ENCODE data around the gene KCNQ1. TPM values are rescaled to one million over a fixed set of nuclear protein-coding genes. Genes with fewer than 3 reads are reported as not detected.

The KCNQ1 gene
- total RNA-seq, 4 donors from 2014 or later, result 5.6 to 46.8 (median 24.6) TPM

DNA sequence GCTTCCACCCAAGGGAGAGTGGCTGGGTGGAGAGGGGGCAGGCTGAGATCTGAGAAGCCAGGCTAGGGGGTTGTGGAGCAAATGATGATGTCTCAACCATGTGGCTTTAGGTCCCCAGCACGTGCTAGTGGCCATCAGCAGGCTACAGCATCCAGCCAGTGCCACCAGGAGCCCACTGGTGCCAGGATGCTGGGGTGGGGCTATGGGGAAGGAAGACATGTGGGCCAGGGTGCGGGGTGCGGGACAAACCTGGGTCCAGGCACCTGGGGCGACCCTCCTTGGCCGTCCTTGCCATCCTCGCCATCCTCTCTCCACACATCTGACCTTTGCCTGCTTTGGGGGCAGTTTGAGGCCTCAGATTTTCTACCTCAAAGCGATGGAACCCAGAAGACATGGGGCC, 104.3 kb downstream of the KCNQ1 start:
- Histone ChIP-seq H3K4me3 (no peak overlapping the region), H3K4me1 (no peaks in the 10 kb centered on the region), H3K27me3 (no peaks in the 10 kb centered on the region), H3K9me3 (no peaks in the 10 kb centered on the region), H3K27ac (no peak overlapping the region), H3K36me3 (no peaks in the 10 kb centered on the region)
- in situ Hi-C loops (cut with MboI; ENCODE audit: low pct_ligation_motif_present in 1 of 4, low pct_unique_long_range_greater_than_20kb in 1 of 4, low sequenced_read_pairs in 3 of 4), result loop anchor here in 1 of 4 donors (25.0 kb wide), 1 partner anchor 538 kb away; no protein-coding TSS in a partner anchor
- WGBS, 2 donors (ENCODE audit: low coverage in 1 of 2), result 96% methylated on average over 7 of the region's 7 CpGs; no CpG with 5 or more reads in 1 of the 2 donors
- intact Hi-C loops (cut with DNase I; ENCODE audit: low total_unique reads), result no loop called here
- TF ChIP-seq POLR2A (IDR thresholded peaks at IDR 0.05) (no peak), POLR2AphosphoS5 (IDR thresholded peaks at IDR 0.05) (no peak), EP300 (IDR thresholded peaks at IDR 0.05; ENCODE audit: low read depth) (no peak)
- TF ChIP-seq, protein P1, sequence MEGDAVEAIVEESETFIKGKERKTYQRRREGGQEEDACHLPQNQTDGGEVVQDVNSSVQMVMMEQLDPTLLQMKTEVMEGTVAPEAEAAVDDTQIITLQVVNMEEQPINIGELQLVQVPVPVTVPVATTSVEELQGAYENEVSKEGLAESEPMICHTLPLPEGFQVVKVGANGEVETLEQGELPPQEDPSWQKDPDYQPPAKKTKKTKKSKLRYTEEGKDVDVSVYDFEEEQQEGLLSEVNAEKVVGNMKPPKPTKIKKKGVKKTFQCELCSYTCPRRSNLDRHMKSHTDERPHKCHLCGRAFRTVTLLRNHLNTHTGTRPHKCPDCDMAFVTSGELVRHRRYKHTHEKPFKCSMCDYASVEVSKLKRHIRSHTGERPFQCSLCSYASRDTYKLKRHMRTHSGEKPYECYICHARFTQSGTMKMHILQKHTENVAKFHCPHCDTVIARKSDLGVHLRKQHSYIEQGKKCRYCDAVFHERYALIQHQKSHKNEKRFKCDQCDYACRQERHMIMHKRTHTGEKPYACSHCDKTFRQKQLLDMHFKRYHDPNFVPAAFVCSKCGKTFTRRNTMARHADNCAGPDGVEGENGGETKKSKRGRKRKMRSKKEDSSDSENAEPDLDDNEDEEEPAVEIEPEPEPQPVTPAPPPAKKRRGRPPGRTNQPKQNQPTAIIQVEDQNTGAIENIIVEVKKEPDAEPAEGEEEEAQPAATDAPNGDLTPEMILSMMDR (IDR thresholded peaks at IDR 0.05), result no peak
- peak; percentile 0 for DNase-seq

DNA sequence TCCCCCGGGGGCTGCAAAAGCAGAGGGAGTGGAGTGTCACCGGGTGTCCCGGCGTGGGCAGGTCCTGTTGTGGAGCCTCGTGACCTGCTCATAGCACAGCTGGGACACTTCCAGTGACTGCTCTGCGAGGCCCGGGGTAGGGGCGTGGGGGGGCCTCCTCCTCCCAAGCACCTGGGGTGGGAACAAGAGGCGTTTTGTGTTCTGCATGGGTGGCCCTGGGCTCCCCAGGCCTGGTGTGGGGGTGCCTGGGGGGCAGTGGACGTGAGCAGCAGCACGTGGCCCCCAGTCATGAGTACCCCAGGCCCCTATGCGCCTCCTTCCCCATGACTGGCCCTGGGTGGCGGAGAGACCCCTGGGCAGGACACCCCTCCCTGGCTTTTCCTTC, 104.7 kb downstream of the KCNQ1 start:
- intact Hi-C loops (cut with DNase I; ENCODE audit: low total_unique reads) (no loop called here), in situ Hi-C loops (cut with MboI; ENCODE audit: low pct_ligation_motif_present in 1 of 4, low pct_unique_long_range_greater_than_20kb in 1 of 4, low sequenced_read_pairs in 3 of 4) (loop anchor here in 1 of 4 donors (25.0 kb wide), 1 partner anchor 538 kb away; no protein-coding TSS in a partner anchor)
- peak; percentile 5 for DNase-seq
- Histone ChIP-seq H3K4me1 (no peaks in the 10 kb centered on the region), H3K9me3 (no peaks in the 10 kb centered on the region), H3K27me3 (no peaks in the 10 kb centered on the region), H3K27ac (no peak overlapping the region), H3K36me3 (no peaks in the 10 kb centered on the region), H3K4me3 (no peak overlapping the region)
- no peak for TF ChIP-seq POLR2AphosphoS5 (IDR thresholded peaks at IDR 0.05)
- TF ChIP-seq, protein P1 (IDR thresholded peaks at IDR 0.05), result no peak
- TF ChIP-seq POLR2A (IDR thresholded peaks at IDR 0.05), result no peak
- no peak for TF ChIP-seq EP300 (IDR thresholded peaks at IDR 0.05; ENCODE audit: low read depth)
- WGBS, 2 donors (ENCODE audit: low coverage in 1 of 2), result 89% methylated on average over 10 of the region's 13 CpGs; no CpG with 5 or more reads in 1 of the 2 donors

DNA sequence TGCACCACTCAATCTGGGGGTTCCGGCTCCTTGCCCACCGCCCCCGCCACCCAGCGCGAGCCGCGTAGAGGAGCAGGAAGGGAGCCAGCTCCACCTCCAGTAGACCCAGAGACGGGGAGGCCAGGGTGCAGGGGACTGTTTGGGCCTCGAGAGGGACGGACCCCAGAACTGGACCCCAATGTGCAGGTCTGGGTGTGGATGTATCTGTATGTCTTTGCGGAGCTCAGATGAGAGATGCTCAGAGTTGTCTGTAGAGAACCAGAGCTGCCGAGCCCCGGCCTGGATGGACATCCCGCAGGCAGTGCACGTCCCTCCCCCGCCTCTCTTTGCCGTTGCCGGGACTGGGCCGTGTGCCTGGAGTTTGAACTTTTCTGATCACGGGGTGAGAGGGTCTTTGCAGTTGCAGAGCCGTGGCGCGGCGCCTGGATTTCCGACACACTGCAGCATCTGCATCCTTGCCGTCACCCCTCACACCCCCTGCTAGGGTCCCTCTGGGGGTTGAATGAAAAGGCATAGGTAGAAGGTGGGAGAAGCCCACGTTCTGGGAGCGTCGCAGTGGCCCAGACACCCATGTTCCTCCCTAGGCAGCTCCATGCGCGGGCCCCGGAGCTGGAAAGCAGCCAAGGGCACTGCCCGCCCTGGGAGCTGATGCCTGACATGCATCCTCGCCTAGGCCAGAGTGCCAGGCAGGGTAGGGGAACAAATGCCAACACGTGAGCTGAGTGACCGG, 105.2 kb downstream of the KCNQ1 start:
- in situ Hi-C loops (cut with MboI; ENCODE audit: low pct_ligation_motif_present in 1 of 4, low pct_unique_long_range_greater_than_20kb in 1 of 4, low sequenced_read_pairs in 3 of 4), result loop anchor here in 1 of 4 donors (25.0 kb wide), 1 partner anchor 537 kb away; no protein-coding TSS in a partner anchor

DNA sequence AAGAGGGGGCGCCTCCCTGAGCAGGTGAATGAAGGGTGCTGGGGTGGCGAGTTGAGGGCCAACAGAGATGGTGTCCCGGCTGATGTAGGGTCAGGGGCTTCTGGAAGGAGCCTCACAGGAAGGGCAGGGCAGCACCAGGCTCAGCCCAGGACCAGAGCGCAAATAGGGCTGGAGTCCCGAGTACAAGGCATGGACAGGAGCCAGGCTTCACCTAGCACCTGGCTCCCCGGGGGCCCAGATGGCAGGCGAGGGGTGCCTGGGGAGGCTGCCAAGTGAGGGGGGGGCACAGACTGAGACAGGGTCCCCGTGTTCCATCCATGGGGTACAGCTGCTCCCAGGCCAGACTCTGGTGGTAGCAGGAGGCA, 105.8 kb downstream of the KCNQ1 start:
- H3K4me3 ChIP-seq, result no peak overlapping the region
- no peaks in the 10 kb centered on the region for H3K36me3 ChIP-seq
- H3K27ac ChIP-seq, result peak overlapping the region in 1 of 4 donors; percentile 2
- TF ChIP-seq EP300 (IDR thresholded peaks at IDR 0.05; ENCODE audit: low read depth) (no peak), POLR2A (IDR thresholded peaks at IDR 0.05) (no peak), POLR2AphosphoS5 (IDR thresholded peaks at IDR 0.05) (no peak)
- TF ChIP-seq, protein P1 (IDR thresholded peaks at IDR 0.05), result no peak
- WGBS, 2 donors (ENCODE audit: low coverage in 1 of 2), result 89% methylated on average over 8 of the region's 8 CpGs; no CpG with 5 or more reads in 1 of the 2 donors
- peak; percentile 3 for DNase-seq
- in situ Hi-C loops (cut with MboI; ENCODE audit: low pct_ligation_motif_present in 1 of 4, low pct_unique_long_range_greater_than_20kb in 1 of 4, low sequenced_read_pairs in 3 of 4) (no loop called here), intact Hi-C loops (cut with DNase I; ENCODE audit: low total_unique reads) (no loop called here)
- H3K4me1 ChIP-seq, result no peaks in the 10 kb centered on the region
- H3K9me3 ChIP-seq, result no peaks in the 10 kb centered on the region
- no peaks in the 10 kb centered on the region for H3K27me3 ChIP-seq

More for the DNA sequence above, 105.2 kb downstream of the KCNQ1 start:
- no peaks in the 10 kb centered on the region for H3K4me1 ChIP-seq
- peak; percentile 6 for DNase-seq
- intact Hi-C loops (cut with DNase I; ENCODE audit: low total_unique reads), result no loop called here
- H3K9me3 ChIP-seq, result no peaks in the 10 kb centered on the region
- no peak overlapping the region for H3K27ac ChIP-seq
- H3K27me3 ChIP-seq, result no peaks in the 10 kb centered on the region
- H3K4me3 ChIP-seq, result no peak overlapping the region
- WGBS, 2 donors (ENCODE audit: low coverage in 1 of 2), result 70% methylated on average over 28 of the region's 36 CpGs; no CpG with 5 or more reads in 1 of the 2 donors
- TF ChIP-seq POLR2A (IDR thresholded peaks at IDR 0.05), result no peak
- TF ChIP-seq, protein P1 (IDR thresholded peaks at IDR 0.05), result no peak
- TF ChIP-seq POLR2AphosphoS5 (IDR thresholded peaks at IDR 0.05), result no peak
- TF ChIP-seq EP300 (IDR thresholded peaks at IDR 0.05; ENCODE audit: low read depth), result no peak
- no peaks in the 10 kb centered on the region for H3K36me3 ChIP-seq
